ENCODE measurements around the gene TRUB1.
"Not testable (repeated sequence)": the region's sequence is repeated elsewhere in the genome, so short reads cannot be mapped to it uniquely, and the experiment has no call there.

TRUB1 gene

GRCh38 chr10:114925587-114926586, 12.1 kb upstream of the TRUB1 start:
- DNase-seq: peak; percentile 33 to 43

- DNase-seq: no peak
Observed at GRCh38 chr10:114928818-114929217, 9.2 kb upstream of the TRUB1 start.

- no peak for DNase-seq
Observed at GRCh38 chr10:114930320-114930719, 7.7 kb upstream of the TRUB1 start.

- no peak for DNase-seq
Observed at GRCh38 chr10:114931072-114931679, 6.8 kb upstream of the TRUB1 start.

GRCh38 chr10:114932225-114932624, 5.8 kb upstream of the TRUB1 start:
- no peak for DNase-seq

- no peak for DNase-seq
Observed at GRCh38 chr10:114932945-114933344, 5.0 kb upstream of the TRUB1 start.

- no peak for DNase-seq
Observed at GRCh38 chr10:114933588-114933987, 4.4 kb upstream of the TRUB1 start.

- DNase-seq: not testable (repeated sequence)
Observed at GRCh38 chr10:114933995-114934394, 4.0 kb upstream of the TRUB1 start.

GRCh38 chr10:114938856-114939193, 830 bp downstream of the TRUB1 start:
- no peak for DNase-seq

- no peak for DNase-seq
Observed at GRCh38 chr10:114940735-114941134, 2.7 kb downstream of the TRUB1 start.

GRCh38 chr10:114943000-114943399, 5.0 kb downstream of the TRUB1 start:
- DNase-seq: no peak

GRCh38 chr10:114953047-114953446, 15.1 kb downstream of the TRUB1 start:
- no peak for DNase-seq

- no peak for DNase-seq
Observed at GRCh38 chr10:114955984-114956383, 18.0 kb downstream of the TRUB1 start.

- no peak for DNase-seq
Observed at GRCh38 chr10:114956466-114956865, 18.5 kb downstream of the TRUB1 start.

GRCh38 chr10:114957122-114957521, 19.1 kb downstream of the TRUB1 start:
- DNase-seq: no peak

GRCh38 chr10:114957673-114958072, 19.7 kb downstream of the TRUB1 start:
- DNase-seq: no peak

GRCh38 chr10:114962441-114962840, 24.4 kb downstream of the TRUB1 start:
- DNase-seq: no peak

GRCh38 chr10:114963908-114964307, 25.9 kb downstream of the TRUB1 start:
- DNase-seq: no peak

- no peak for DNase-seq
Observed at GRCh38 chr10:114967071-114967470, 29.1 kb downstream of the TRUB1 start.

- DNase-seq: no peak
Observed at GRCh38 chr10:114970515-114970914, 32.5 kb downstream of the TRUB1 start.

GRCh38 chr10:114973306-114973705, 35.3 kb downstream of the TRUB1 start:
- no peak for DNase-seq

- no peak for DNase-seq
Observed at GRCh38 chr10:114973997-114974396, 36.0 kb downstream of the TRUB1 start.

GRCh38 chr10:114974625-114975024, 36.6 kb downstream of the TRUB1 start:
- DNase-seq: no peak

GRCh38 chr10:114975091-114975490, 37.1 kb downstream of the TRUB1 start:
- no peak for DNase-seq

Measured in activated CD4-positive, alpha-beta T cell treated with anti-CD3 and anti-CD28 coated beads, Interleukin-2, amount 50 U/mL, for 48 hours (primary cell).